Omental fat pad (tissue), 4 donors: ENCODE data around the gene WDR48. TPM values are rescaled to one million over a fixed set of nuclear protein-coding genes. Genes with fewer than 3 reads are reported as not detected.
A peak's percentile ranks its signal among the peaks of the same experiment; 100 is the strongest.

ENCODE experiments used
- ATAC-seq: fragments of 150-250 bp; one replicate; pipeline ENCODE4 v1.9.1; 2016; ENCODE audit warnings: mild to moderate bottlenecking, moderate library complexity; ENCODE audit not compliant: low FRiP score
- DNase-seq: peaks from one replicate; pipeline ENCODE4 v3.0.0-alpha.2; 2019; ENCODE audit warnings: low spot score
- CTCF ChIP-seq, 3 donors: fragments of 450-650 bp; IDR thresholded peaks; one replicate each; pipeline ENCODE4 v1.5.1; 2016 to 2017; ENCODE audit warnings: antibody characterized with exemption in 3 of 3, mild to moderate bottlenecking in 3 of 3, moderate library complexity in 2 of 3
- total RNA-seq, 4 donors: library from RNA; depleted of rRNA; stranded (reverse); fragments of >200 nt; gene quantifications; one replicate each; pipeline ENCODE4 v1.1.0, GENCODE V29; 2016

Gene WDR48
- 10 to 100 TPM; 16.7 to 37.2 (median 22.7) TPM for total RNA-seq

- peak; percentile 93 for DNase-seq
- peak; percentile 97 for ATAC-seq
- no peak for TF ChIP-seq CTCF (IDR thresholded peaks at IDR 0.05)
These were observed at the start of gene WDR48, which contains the start of gene SCN11A for GRCh38 chr3:39051649-39052561. TSS of gene WDR48 (plus strand) at chr3:39052016. CDS start at chr3:39052026, 10 bp downstream. TSS of gene SCN11A (minus strand) at chr3:39051944. CDS start at chr3:38950362, 101,582 bp downstream.

DNA sequence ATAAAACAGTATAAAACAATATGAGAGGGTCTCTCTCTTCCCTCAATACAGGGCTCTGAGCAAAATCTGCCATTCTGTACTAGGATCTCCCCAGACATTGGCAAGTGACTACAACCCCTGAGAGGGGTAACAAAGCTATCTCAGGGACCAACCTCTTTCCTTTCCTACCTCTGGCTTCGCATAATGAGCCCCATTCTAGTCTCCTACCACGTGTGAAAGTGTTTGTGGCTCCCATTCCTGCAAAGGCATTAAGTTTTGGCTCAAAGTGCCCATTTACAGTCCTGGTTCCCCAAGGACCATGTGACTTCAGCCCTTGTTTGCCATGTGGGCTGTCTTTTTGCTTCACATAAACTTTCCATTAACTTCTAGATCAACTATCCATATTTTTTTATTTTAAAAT, 46.5 kb upstream of the WDR48 start:
- no peak for TF ChIP-seq CTCF (IDR thresholded peaks at IDR 0.05)
- DNase-seq: no peak
- no peak for ATAC-seq

DNA sequence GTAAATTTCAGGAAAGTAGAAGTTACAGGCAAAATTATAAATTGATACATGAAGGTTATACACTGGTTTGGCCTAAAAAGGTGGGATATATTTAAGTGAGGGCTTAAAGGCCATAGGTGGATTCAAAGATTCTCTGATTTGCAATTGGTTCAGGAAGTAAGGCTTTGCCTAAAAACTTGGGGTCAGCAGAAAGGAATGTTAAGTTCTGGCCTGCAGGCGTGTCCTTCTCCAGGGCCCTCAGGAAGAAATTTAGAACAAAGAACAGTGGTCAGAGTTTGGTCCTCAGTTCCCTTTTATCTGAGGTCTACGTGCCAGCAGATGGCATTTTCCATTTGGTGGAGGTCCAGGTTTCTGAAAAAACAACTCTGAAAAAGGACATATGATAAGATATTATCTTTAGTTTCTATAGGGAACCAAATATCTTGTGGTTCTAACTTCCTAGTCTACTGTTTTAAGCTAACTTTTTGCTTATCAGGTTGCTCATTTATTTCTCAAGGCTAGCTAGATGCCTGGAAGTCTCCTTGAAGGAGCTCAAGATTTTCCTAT, 40.6 kb upstream of the WDR48 start:
- ATAC-seq (no peak), DNase-seq (no peak)
- no peak for TF ChIP-seq CTCF (IDR thresholded peaks at IDR 0.05)

DNA sequence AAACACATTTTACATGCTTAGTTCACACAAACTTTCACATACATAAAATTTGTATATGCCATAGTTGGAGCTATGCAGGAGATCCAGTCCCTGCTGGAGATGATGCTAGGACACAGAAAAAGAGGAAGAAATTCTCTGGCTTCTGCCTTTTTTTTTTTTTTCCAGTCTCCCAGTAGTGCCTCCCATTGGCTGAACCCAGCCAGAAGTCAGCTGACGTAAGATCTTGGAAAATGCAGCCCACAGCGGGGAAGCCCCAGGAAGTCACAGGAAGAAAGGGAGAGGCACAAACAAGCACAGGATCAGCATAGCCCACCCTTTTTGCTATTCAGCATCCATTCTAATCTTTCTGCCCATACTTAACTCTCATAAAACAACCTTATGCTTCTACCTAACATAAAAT, 38.5 kb upstream of the WDR48 start:
- ATAC-seq: no peak
- TF ChIP-seq CTCF (IDR thresholded peaks at IDR 0.05): no peak

DNA sequence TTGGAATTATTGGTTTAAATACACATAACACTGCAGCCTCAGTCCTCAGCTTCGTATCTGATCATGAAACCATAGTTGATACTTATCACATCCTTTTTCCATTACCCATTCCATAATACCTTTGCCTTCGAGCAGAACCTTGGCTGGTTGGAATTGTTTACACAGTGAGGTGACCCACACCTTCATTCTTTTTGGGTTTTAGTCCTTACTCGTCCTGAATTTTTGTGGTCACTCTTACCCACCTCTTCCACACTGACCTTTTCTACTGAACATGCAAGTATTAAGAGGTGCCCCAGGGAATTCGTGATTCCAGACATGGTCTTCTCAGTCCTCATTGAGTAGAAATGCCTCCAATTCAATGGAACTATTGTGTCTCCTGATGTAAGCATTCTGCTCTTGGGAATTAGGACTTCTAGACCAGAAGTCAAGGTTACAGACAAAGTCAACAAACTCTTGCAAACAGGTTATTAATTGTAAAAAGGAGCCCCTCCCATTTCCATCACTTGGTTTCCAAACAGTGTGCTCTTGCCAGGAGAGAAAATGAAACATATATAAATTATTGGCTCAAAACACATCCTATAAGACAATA, 37.8 kb upstream of the WDR48 start:
- no peak for DNase-seq

More for the DNA sequence above, 38.5 kb upstream of the WDR48 start:
- DNase-seq: no peak

GRCh38 chr3:39015418-39015817, 36.4 kb upstream of the WDR48 start:
- no peak for DNase-seq
- no peak for ATAC-seq
- TF ChIP-seq CTCF (IDR thresholded peaks at IDR 0.05): no peak

More for the DNA sequence above, 37.8 kb upstream of the WDR48 start:
- no peak for TF ChIP-seq CTCF (IDR thresholded peaks at IDR 0.05)
- ATAC-seq: no peak
